ENCODE data around the gene ALG11.

- TF ChIP-seq POLR2A (IDR thresholded peaks at IDR 0.05), result no peak
- no peak for TF ChIP-seq CTCF (IDR thresholded peaks at IDR 0.05)
- no peak for TF ChIP-seq POLR2AphosphoS5 (IDR thresholded peaks at IDR 0.05)
Observed at GRCh38 chr13:51997641-51998330, 14.4 kb upstream of the ALG11 start.

Data from breast epithelium (tissue), 3 donors.